Activated naive CD8-positive, alpha-beta T cell treated with anti-CD3 and anti-CD28 coated beads, Interleukin-2, amount 50 U/mL, for 24 hours (primary cell): ENCODE results near the gene HMGB3.
"Not testable (repeated sequence)": the region's sequence is repeated elsewhere in the genome, so short reads cannot be mapped to it uniquely, and the experiment has no call there.

Experiments used
- ATAC-seq: fragments of 150-1000 bp; cut with Tn5 transposase; one replicate; pipeline ENCODE4 v1.10.0; 2021
- DNase-seq: peaks from one replicate; pipeline ENCODE4 v3.0.0; 2021
- H3K27ac Mint-ChIP-seq: one replicate; pipeline ENCODE4 v1.8.0; 2021; ENCODE audit warnings: mild to moderate bottlenecking, mixed read lengths
- H3K27me3 Mint-ChIP-seq: one replicate; pipeline ENCODE4 v1.8.0; 2021; ENCODE audit warnings: mixed read lengths
- H3K36me3 Mint-ChIP-seq: one replicate; pipeline ENCODE4 v1.8.0; 2021; ENCODE audit warnings: low read depth, mixed read lengths
- H3K4me1 Mint-ChIP-seq: one replicate; pipeline ENCODE4 v1.8.0; 2021; ENCODE audit warnings: mixed read lengths
- H3K4me3 Mint-ChIP-seq: one replicate; pipeline ENCODE4 v1.8.0; 2021; ENCODE audit warnings: mild to moderate bottlenecking, moderate library complexity, mixed read lengths
- H3K9me3 Mint-ChIP-seq: one replicate; pipeline ENCODE4 v1.8.0; 2021; ENCODE audit warnings: mixed read lengths

HMGB3 gene

GRCh38 chrX:150966235-150966634 lies 16.9 kb upstream of the HMGB3 start:
- no peaks in the 10 kb centered on the region for H3K4me1 Mint-ChIP-seq
- ATAC-seq (no peak), DNase-seq (no peak)
- no peaks in the 10 kb centered on the region for H3K9me3 Mint-ChIP-seq
- no peaks in the 10 kb centered on the region for H3K36me3 Mint-ChIP-seq
- H3K27ac Mint-ChIP-seq = no peak overlapping the region
- no peak overlapping the region for H3K4me3 Mint-ChIP-seq
- peaks cover 3% of the 10 kb centered on the region for H3K27me3 Mint-ChIP-seq

- H3K4me3 Mint-ChIP-seq = no peak overlapping the region
- no peaks in the 10 kb centered on the region for H3K36me3 Mint-ChIP-seq
- peaks cover 3% of the 10 kb centered on the region for H3K27me3 Mint-ChIP-seq
- no peaks in the 10 kb centered on the region for H3K9me3 Mint-ChIP-seq
- ATAC-seq (no peak), DNase-seq (no peak)
- no peak overlapping the region for H3K27ac Mint-ChIP-seq
- no peaks in the 10 kb centered on the region for H3K4me1 Mint-ChIP-seq
Observed at GRCh38 chrX:150966742-150967141, 16.4 kb upstream of the HMGB3 start.

DNA sequence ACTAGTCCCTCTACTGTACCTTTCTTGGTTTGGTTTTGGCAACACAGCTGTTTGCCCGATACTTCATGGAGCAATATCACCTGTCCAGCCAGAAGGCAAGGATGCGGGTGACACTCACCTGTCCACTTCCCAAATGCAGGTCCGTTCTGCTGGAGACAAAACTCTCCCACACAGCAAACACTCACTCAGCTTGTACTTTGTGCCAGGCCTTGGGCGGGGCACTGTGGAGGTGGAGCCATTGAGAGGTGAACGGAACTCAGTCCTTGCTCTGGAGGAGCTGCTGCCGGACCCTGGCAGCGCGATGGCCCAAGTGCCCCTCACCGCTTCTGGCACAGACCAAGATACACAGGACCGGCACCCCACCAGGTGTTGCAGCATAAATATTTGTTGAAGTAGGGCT lies 15.3 kb upstream of the HMGB3 start:
- no peak for ATAC-seq
- H3K27ac Mint-ChIP-seq = no peak overlapping the region

DNA sequence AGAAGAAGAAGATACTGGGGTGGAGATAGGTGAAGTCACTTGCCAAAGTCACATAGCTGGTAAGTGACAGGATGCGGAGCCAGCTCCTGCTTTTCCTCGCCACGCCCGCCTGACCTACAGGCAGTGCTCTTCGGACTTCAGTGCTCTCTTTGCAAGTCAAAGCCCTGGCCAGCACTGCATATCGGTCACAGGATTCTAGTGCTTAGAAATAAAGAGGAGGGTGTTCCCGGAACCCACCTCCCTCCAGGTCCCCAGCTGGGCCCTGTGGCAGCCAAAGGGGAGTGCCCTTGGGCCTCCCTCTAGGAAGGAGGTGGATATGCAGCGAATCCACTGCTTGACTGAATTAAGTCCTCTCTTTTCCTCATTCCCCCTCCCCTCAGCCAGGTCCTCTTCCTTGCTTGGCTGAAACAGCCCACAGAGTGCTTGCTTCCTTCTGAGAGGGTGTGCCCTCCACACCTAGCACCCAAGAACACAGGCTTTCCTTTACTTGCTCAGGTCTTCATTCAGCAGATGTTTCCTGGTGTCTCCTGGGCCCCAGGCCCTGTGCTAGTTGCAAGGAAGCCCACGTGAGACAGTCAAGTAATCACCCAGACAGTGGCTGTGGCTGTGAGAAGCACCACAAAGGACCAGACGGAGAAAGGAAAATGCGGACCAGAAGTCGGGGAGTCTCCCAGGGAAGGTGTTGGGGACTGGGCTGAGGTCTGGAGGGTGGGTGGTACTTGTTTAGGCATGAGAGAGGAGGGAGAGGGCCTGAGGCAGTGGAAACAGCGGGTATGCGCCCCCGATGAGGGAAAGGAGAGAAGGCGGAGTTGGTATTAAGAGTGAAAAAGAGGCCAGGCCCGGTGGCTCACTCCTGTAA lies 14.0 kb upstream of the HMGB3 start:
- no peak overlapping the region for H3K4me3 Mint-ChIP-seq
- peaks cover 3% of the 10 kb centered on the region for H3K27me3 Mint-ChIP-seq
- DNase-seq (no peak), ATAC-seq (no peak)
- no peaks in the 10 kb centered on the region for H3K9me3 Mint-ChIP-seq
- H3K27ac Mint-ChIP-seq = no peak overlapping the region
- H3K36me3 Mint-ChIP-seq = no peaks in the 10 kb centered on the region
- H3K4me1 Mint-ChIP-seq = no peaks in the 10 kb centered on the region

More for the DNA sequence above, 15.3 kb upstream of the HMGB3 start:
- Mint-ChIP-seq H3K27me3 (peaks cover 3% of the 10 kb centered on the region), H3K4me1 (no peaks in the 10 kb centered on the region), H3K9me3 (no peaks in the 10 kb centered on the region), H3K36me3 (no peaks in the 10 kb centered on the region), H3K4me3 (no peak overlapping the region)
- no peak for DNase-seq

DNA sequence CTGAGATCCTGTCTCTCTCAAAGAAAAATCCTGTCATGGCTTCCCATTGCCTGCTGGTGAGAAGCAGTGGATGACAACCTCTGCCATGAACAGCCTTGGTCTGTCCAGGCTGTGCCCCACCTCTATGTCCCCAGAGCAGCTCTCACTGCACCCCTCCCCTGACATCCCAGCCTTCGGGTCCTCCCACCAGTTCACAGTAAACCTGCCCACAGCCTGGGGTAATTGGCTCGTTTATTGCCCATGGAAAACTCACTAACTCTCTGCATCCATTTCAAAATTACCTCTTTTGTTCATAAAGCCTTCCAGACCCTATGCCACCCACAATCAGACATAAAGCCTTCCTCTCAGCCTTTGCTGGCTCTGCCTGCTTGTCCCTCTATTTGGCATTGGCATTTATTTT lies 10.7 kb upstream of the HMGB3 start:
- Mint-ChIP-seq H3K4me3 (no peak overlapping the region), H3K27ac (no peak overlapping the region), H3K27me3 (peaks cover 3% of the 10 kb centered on the region), H3K9me3 (no peaks in the 10 kb centered on the region), H3K36me3 (no peaks in the 10 kb centered on the region), H3K4me1 (no peaks in the 10 kb centered on the region)
- ATAC-seq (no peak), DNase-seq (no peak)

GRCh38 chrX:150975655-150976390 lies 7.3 kb upstream of the HMGB3 start:
- H3K36me3 Mint-ChIP-seq = no peaks in the 10 kb centered on the region
- no peaks in the 10 kb centered on the region for H3K9me3 Mint-ChIP-seq
- H3K4me1 Mint-ChIP-seq = no peaks in the 10 kb centered on the region
- ATAC-seq (no peak), DNase-seq (no peak)
- no peak overlapping the region for H3K27ac Mint-ChIP-seq
- no peak overlapping the region for H3K4me3 Mint-ChIP-seq
- H3K27me3 Mint-ChIP-seq = peaks cover 3% of the 10 kb centered on the region

- Mint-ChIP-seq H3K36me3 (no peaks in the 10 kb centered on the region), H3K27me3 (peaks cover 7% of the 10 kb centered on the region), H3K27ac (no peak overlapping the region), H3K9me3 (no peaks in the 10 kb centered on the region), H3K4me1 (peaks cover 6% of the 10 kb centered on the region), H3K4me3 (no peak overlapping the region)
- ATAC-seq (no peak), DNase-seq (no peak)
Observed at GRCh38 chrX:150977411-150978162, 5.5 kb upstream of the HMGB3 start.

DNA sequence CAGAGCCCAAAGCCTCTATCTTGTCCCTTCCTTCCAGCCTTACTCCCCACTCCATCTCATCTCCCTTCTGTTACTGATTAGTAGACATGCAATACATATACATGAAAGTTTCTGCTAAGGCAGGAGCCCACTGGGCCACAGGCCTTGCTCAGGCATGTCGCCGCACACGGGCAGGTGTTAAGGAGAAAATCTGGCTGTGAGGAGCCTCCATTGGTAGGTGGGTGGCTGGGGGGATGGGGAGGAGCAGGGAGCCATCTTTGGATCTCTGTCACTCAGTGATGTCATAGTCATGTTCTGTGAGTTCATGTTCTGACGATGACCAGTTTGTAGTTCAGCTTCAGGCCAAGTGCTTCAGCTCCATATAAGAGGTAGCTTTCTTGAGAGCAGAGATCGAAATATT lies 2.9 kb upstream of the HMGB3 start:
- Mint-ChIP-seq H3K36me3 (peaks cover 2% of the 10 kb centered on the region), H3K4me3 (no peak overlapping the region), H3K27ac (no peak overlapping the region), H3K27me3 (peaks cover 13% of the 10 kb centered on the region), H3K4me1 (peaks cover 12% of the 10 kb centered on the region), H3K9me3 (no peaks in the 10 kb centered on the region)
- no peak for ATAC-seq
- DNase-seq = no peak

DNA sequence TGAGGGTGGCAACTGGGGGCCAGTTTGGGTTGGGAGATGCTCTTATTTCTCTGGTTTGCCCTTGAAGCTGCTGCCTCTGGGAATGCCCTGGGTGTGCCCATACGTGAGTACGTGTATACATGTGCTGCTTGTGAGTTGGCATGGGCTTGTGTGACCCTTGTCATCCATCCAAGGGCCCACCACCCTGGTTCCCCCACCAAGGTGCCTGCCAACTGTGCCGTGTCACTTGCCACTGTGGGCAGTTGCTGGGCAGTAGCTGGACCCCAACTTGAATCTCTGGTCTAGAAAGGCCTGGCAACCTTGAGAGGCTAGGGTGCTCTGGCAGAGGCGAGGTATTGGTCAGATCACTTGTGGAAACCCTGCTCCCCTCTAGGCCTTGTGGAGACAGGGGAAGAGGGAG lies 2.4 kb upstream of the HMGB3 start:
- Mint-ChIP-seq H3K4me1 (peaks cover 12% of the 10 kb centered on the region), H3K27me3 (peaks cover 15% of the 10 kb centered on the region), H3K27ac (no peak overlapping the region), H3K9me3 (no peaks in the 10 kb centered on the region), H3K36me3 (peaks cover 5% of the 10 kb centered on the region), H3K4me3 (no peak overlapping the region)
- no peak for ATAC-seq
- DNase-seq = no peak

DNA sequence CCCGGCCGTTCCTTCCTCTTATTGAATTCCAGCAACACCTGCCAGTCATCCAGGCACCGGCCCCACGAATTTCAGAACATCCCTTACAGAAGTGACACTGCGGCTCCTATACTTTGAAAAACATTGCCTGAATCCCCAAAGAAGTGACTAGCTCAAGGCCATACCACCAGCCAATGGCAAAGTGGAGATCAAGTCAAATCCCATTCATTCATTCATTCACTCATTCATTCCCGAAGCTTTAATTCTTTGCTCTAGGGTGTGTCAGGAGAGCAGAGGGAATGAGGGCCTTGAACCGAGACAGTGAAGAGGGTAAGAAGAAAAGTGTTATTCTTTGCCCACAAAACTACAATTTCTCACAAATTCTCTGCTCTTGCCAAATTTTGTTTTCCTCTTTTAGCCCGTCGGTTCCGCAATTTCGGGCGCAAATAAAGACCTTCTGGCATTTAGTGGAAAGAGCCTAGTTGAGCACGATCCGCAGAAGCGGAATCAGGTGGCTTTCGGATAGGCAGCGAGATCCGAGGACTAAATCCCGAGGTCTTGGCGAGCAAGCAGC lies 824 bp upstream of the HMGB3 start:
- H3K4me3 Mint-ChIP-seq = peak overlapping the region; percentile 67
- no peak overlapping the region for H3K27ac Mint-ChIP-seq
- peaks cover 11% of the 10 kb centered on the region for H3K36me3 Mint-ChIP-seq
- no peak for DNase-seq
- peaks cover 12% of the 10 kb centered on the region for H3K4me1 Mint-ChIP-seq
- H3K9me3 Mint-ChIP-seq = no peaks in the 10 kb centered on the region
- ATAC-seq = no peak
- peaks cover 20% of the 10 kb centered on the region for H3K27me3 Mint-ChIP-seq

GRCh38 chrX:150983521-150984168 lies 510 bp downstream of the HMGB3 start:
- DNase-seq = no peak
- Mint-ChIP-seq H3K9me3 (no peaks in the 10 kb centered on the region), H3K4me3 (peak overlapping the region; percentile 67), H3K27ac (no peak overlapping the region), H3K27me3 (peaks cover 20% of the 10 kb centered on the region), H3K4me1 (peaks cover 12% of the 10 kb centered on the region), H3K36me3 (peaks cover 21% of the 10 kb centered on the region)
- ATAC-seq = no peak

DNA sequence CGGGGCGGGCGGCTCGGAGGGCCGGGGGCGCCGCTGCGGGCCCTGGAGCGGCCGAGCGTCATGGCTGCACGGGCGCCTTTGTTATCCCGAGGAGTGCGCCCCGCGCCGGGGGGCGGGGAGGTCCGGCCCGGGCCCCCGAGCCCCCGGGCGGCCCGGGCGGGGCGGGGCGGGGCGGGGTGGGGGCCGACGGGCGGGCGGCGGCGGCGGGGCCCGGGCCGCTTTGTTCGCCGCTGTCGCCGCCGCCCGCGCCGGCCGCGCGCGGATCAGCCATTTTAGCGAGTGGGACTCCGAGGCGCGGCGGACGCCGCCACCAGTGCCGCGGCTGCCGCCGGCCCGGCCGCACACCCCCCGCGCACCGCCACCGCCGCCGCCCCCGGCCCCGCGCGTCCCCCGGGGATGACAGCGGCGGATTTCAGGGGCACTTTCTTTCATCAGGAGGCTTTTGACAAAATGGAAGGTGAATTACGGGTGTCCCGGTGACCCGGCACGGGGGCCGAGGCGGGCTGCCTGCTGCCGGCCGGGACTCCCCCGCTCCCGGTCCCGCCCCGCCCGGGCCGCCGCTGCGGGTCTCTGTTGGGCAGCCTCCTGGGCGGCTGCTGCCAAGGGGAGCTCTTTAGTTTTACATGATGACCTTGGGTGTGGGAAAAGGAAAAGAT lies 1.2 kb downstream of the HMGB3 start:
- Mint-ChIP-seq H3K9me3 (no peaks in the 10 kb centered on the region), H3K27me3 (peaks cover 20% of the 10 kb centered on the region), H3K27ac (no peak overlapping the region), H3K36me3 (peaks cover 21% of the 10 kb centered on the region), H3K4me1 (peaks cover 12% of the 10 kb centered on the region), H3K4me3 (peak overlapping the region; percentile 78)
- ATAC-seq (no peak), DNase-seq (peak; percentile 3)

GRCh38 chrX:150987687-150988086 lies 4.6 kb downstream of the HMGB3 start:
- H3K27ac Mint-ChIP-seq, ATAC-seq, H3K4me1 Mint-ChIP-seq, H3K4me3 Mint-ChIP-seq, H3K9me3 Mint-ChIP-seq, DNase-seq: not testable (repeated sequence)
- peaks cover 21% of the 10 kb centered on the region for H3K36me3 Mint-ChIP-seq
- H3K27me3 Mint-ChIP-seq = peaks cover 15% of the 10 kb centered on the region

- no peak for ATAC-seq
Observed at GRCh38 chrX:150989420-150989819, 6.3 kb downstream of the HMGB3 start.

More at GRCh38 chrX:150989420-150989819, 6.3 kb downstream of the HMGB3 start:
- no peaks in the 10 kb centered on the region for H3K9me3 Mint-ChIP-seq
- DNase-seq = no peak
- H3K36me3 Mint-ChIP-seq = peaks cover 21% of the 10 kb centered on the region
- H3K27me3 Mint-ChIP-seq = peaks cover 15% of the 10 kb centered on the region
- no peak overlapping the region for H3K27ac Mint-ChIP-seq
- H3K4me3 Mint-ChIP-seq = no peak overlapping the region
- peaks cover 6% of the 10 kb centered on the region for H3K4me1 Mint-ChIP-seq
